GM21825 (cell line): Measurements from ENCODE around the gene LHPP.
"Not testable (repeated sequence)": the region's sequence is repeated elsewhere in the genome, so short reads cannot be mapped to it uniquely, and the experiment has no call there.

Source experiments
- ATAC-seq: cut with Tn5 transposase; IDR thresholded peaks from one replicate; pipeline ENCODE4 v1.9.1; 2021; ENCODE audit warnings: mild to moderate bottlenecking, moderate library complexity; ENCODE audit not compliant: unreplicated experiment

Gene LHPP, protein sequence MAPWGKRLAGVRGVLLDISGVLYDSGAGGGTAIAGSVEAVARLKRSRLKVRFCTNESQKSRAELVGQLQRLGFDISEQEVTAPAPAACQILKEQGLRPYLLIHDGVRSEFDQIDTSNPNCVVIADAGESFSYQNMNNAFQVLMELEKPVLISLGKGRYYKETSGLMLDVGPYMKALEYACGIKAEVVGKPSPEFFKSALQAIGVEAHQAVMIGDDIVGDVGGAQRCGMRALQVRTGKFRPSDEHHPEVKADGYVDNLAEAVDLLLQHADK

DNA sequence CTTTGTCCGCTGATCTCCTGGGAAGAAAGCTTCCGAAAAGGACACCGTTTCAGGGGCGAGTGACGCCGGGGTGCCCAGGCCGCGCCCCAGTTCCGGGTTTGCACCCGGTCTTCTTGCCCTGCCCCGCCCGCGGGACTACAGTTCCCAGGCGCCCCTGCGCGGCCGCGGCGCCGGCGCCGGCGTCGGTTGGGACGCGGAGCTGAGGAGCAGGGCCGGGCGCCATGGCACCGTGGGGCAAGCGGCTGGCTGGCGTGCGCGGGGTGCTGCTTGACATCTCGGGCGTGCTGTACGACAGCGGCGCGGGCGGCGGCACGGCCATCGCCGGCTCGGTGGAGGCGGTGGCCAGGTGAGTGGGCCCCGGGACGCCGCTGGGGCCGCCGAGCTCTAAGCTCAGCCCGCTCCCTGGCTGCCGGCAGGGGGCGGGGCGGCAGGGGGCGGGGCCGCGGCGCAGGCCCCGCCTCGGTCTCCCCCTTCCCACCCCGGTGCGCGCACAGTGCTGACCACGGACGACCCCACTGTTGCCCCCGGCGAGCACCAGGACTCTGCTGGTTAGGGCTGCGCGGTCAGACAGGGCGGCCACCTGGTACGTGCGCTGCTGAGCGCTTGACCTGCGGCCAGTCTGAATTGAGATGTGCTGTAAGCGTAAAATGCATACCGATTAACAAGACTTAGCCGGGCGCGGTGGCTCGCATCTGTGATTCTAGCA, at the start of gene LHPP:
Gene LHPP (plus strand): TSS at position 182 of the 706 bp plus-strand sequence. CDS start 40 bp downstream, at position 222.
- ATAC-seq, result peak; percentile 95

DNA sequence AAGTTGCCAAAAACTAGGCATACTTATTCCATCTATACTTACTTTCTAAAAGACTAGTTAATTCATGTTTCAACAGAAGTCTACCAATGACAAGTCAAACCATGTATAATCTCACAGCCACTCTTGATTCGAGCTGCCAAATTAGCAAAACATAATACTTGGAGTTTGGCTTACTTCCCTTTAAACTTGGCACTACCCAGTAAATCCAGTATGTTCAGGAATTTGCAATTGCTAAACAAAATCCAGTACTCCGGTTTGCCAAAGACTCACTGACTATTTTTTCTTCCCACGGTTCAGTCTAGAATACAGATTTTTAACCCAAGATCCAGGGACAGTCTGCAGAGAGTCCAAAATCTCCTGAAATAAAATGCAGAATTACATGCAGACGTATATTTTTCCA, 47.5 kb upstream of the LHPP start:
- ATAC-seq, result no peak

DNA sequence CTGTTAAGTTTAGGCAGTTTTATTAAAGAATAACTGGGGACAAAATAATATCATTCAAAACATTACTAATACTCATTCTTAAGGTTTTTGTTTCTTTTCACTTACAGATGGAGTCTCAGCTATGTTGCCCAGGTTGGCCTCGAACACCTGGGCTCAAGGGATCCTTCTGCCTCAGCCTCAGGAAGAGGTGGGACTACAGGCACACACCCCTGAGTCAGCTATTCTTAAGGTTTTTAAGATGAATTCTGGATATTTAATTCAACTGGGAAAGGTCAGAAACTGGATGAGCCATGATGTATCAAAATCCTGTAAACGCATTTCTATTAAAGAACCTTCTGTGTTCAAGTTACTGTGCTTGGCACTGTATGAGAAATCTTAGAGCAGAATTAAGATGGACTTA, 46.4 kb upstream of the LHPP start:
- no peak for ATAC-seq

DNA sequence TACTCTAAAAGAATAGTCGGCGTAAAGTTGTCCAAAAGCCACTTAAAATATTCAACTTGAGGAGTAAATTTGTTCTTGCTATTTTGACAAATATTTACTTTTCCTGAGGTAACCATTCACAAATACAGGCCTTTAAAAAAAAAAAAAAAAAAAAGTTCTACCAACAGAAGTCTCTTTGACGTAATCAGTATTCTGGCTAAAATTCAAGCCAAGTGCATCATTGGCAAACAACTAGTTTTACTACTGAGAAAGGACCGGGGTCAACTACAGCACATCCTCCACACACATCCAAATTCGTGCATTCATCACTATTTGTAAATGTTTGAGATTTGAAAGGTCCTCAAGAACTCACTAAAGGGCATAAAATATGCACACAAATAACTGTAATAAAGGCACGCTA, 44.9 kb upstream of the LHPP start:
- no peak for ATAC-seq

DNA sequence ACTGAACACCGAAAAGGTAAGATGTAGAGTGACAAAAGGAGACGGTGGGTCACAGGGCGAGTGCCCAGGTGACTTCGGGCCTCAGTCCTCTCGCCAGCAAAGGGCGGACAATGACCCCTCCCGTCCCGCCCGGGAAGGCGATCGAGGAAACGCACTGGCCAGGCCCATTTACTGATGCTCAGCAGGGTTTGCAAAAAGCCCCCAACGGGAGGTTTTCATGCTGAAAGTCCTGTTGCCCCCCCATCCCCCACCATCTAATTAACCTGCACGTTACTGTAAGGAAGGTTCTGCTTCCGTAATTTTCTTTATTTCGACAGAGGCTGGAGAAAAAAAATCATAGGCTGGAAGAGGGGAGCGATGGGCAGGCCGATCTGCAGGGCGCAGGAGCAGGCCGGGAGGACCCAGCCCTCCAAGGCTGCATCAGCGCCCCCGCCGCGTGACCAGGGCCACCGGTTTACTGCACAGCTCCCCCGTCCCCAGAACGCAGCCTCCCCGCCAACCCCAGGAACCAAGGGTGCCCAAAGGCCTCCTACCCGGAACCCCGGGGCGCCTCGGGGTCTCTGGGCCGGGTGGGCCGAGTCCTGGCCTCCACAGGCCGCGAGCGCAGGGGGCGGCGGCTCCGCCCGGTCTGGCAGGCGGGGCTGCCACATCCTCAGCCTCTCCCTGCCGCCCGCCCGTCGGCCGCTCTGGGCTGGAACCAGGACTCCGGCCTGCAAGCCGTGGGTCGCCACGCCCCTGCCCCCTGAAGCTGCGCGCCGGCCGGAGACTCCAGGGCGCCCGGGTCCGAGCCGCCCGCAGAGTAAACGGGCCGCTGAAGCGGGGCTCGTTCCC, 43.5 kb upstream of the LHPP start:
- peak; percentile 28 for ATAC-seq

DNA sequence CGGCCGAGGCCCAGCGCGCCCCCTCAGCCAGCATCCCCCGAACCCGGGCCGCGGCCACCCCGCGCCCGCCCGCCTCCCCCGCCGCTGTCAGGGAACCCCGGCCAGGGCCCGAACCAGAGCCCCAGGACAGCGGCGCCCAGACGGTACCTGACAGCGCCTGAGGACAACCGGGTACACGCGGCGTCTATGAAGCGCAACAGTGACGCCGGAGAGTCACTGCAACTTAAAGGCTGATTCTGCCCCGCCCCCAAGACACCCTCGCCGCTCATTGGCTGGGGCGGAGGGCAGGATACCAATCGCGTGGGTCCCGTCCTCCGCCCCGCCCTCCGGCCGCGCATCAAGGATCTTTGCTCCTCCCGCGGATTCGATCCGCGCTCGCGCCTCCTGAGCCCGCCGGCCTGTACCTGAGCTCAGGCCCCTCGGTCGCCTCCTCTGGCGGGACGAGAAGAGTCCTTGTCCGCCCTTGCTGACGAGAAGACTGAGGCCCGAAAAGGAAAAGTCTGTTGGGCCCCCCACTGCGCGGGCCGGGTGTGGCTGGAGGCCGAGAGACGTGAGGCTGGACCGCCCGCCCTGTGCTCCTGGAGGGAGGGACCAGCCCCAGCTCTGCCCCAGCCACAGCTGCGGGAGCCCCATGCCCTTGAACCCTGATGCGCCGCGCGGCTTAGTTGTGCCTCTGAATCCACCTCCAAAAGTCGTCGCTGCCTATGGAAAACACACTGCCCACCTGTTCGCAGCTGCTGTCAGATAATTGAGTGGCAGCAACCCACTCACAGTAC, 42.7 kb upstream of the LHPP start, which contains the start of gene OAT:
Gene OAT (minus strand): TSS at position 198 of the 776 bp plus-strand sequence. CDS start 6,752 bp downstream, outside the sequence.
- peak; percentile 98 for ATAC-seq

DNA sequence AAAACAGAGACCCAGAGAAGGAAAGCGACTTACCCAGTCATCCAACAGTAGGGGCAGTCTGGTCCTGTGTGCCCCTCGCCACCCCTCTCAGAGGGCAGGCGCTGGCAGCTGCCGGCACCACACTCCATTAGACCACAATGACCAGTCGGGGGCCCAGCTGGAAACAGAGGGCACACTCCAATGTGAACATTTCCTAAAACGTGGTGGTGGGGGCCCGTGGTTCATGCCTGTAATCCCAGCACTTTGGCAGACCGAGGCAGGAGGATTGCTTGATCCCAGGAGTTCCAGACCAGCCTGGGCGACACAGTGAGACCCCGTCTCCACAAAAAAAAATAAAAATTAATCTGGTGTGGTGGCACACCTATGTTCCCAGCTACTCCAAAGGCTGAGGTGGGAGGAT, 42.0 kb upstream of the LHPP start:
- ATAC-seq, result no peak

DNA sequence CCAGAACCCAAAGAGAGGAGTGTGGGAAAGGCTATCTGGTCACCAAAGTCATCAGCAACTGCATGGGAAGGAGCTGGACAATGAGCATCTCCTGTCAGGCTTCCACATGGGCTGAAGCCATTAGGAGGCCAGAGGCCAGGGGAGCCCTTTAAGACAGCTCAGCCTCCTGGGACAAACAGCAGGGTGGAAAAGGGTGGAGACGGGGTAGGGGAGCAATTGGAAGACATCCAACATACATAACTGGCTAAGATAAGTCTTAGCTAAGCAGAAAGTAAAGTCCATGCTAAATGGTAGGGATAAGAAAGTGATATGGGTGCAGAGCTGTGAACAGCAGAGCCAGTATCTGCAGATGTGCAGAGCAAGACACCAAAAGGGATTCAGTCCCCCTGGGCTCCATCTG, 41.4 kb upstream of the LHPP start:
- no peak for ATAC-seq

DNA sequence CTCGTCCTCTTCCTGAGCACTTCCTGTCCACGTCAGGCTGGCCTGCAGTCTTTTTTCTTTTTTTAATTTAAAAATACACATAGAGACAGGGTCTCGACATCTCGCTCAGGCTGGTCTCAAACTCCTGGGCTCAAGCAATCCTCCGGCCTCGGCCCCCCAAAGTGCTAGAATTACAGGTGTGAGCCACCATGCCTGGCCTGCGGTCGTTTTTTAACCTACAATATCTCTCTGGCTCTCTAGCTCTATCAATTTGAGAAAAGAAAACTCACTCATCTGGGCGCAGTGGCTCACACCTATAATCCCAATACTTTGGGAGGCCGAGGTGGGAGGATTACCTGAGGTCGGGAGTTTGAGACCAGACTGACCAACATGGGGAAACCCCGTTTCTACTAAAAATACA, 38.9 kb upstream of the LHPP start:
- ATAC-seq, result no peak

DNA sequence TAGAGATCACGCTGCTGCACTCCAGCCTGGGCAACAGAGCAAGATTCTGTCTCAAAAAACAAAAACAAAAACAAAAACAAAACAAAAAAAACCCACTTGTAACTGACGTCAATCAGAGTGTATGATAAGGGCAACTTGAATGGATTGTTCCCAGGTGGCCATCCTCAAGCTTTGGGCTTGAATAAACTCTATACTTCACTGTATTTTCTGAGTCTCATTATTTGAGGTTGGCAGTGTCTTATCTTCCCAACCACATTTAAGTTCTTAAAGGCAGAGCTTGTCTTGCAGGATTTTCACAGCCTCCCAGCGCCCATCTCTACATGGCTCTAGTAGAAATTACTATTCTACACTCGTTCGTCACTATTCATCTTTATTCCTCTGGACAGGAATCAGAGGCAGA, 37.8 kb upstream of the LHPP start:
- no peak for ATAC-seq

DNA sequence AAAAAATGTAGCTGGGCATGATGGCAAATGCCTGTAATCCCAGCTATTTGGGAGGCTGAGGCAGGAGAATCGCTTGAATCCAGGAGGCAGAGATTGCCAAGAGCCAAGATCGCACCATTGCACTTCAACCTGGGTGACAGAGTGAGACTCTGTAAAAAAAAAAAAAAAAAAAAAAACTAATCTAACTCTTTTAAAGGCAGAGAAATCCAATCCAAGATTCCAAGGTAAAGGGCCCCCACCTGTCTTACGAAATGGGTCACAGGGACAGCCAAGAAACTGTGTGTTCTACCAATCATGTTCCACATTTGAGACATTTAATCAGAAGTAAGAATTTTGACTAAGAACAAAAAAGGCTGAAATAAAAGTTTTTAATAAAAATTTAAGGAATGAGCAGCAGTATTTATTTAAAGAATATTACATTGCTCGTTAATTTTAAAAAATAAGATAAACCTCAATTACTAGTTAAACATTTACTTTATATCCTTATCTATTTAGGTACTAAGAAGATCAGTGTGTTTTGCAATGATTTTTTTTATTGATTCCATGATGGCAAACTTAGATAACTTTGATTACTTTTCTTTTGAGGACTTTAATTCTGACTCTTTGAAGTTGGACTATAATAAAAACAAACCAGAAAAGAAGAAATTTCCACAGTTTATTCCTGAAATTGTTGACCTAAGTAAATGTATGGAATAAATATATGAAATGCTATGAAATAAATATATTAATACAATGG, 36.2 kb upstream of the LHPP start:
- ATAC-seq, result no peak

DNA sequence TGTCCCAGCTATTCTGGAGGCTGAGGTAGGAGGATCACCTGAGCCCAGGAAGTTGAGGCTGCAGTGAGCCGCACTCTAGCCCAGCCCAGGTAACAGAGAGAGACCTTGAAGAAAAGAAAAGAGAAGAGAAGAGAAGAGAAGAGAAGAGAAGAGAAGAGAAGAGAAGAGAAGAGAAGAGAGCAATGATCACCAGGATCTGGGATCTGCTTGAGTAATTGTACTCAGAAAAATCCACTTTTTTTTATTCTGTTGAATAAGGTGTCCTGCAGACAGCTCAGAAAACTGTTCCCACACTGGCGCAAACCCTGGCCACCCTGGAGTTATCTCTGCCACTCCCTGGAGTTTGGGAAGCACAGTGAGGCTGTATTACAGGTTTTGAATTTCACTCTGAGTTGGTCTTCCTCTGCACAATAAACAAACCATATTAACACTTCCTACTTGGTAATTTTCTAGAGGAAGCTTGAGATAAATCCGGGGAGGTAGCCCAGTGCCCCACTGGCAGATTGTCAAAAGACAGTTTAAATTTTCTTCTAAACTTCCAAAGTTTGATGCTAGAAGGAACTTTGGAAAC, 33.3 kb upstream of the LHPP start:
- no peak for ATAC-seq

DNA sequence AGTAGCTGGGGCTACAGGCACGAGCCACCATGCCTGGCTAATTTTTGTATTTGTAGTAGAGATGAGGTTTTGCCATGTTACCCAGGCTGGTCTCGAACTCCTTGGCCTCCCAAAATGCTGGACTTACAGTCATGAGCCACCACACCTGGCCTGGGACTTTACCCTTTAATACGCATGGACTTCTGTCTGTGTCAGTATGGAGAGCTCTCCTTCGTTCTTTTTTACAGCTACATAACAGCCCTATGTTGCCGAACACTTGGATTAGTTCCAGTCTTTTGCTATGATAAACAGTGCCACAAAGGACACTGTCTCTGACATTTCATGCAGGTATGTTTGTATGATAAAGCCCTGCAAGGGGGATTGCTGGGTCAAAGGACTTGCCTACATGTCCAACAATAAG, 32.0 kb upstream of the LHPP start:
- no peak for ATAC-seq

DNA sequence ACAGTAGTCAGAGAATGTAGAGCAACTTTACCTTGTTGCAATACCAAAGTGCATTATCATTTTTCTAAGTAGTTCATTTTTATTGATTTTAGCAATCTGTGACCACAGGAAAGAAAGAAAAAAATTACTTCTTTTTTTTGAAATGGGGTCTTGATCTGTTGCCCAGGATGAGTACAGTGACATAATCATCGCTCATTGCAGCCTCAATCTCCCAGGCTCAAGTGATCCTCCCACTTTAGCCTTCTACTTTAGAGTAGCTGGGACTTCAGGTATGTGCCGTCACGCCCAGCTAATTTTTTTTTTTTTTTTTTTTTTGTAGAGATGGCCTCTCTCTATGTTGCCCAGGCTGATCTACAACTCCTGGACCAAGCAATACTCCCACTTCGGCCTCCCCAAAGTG, 31.5 kb upstream of the LHPP start:
- no peak for ATAC-seq

DNA sequence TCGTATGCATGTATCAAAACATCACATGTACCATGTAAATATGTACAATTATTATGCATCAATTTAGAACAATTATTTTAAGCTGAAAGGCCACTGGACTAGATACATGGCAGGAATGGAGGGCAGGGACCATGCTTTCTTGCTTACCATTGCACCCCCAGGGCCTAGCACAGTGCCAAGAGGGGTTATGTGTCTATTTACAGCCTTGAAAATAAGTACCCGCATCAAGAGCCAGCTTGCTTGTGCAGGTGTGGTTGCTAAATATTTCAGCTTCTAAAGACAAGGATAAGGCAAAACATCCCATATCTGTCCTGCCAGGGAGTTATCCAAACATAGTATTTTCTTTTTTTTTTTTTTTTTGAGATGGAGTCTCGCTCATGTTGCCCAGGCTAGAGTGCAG, 28.2 kb upstream of the LHPP start:
- ATAC-seq, result no peak

DNA sequence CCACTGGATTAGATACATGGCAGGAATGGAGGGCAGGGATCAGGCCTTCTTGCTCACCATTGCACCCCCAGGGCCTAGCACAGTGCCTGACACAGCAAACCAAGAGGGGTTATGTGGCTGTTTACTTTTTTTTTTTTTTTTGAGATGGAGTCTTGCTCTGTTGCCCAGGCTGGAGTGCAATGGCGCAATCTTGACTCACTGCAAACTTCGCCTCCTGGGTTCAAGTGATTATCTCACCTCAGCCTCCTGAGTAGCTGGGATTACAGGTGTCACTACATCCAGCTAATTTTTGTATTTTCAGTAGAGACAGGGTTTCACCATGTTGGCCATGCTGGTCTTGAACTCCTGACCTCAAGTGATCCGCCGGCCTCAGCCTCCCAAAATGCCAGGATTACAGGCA, 25.9 kb upstream of the LHPP start:
- ATAC-seq, result not testable (repeated sequence)

DNA sequence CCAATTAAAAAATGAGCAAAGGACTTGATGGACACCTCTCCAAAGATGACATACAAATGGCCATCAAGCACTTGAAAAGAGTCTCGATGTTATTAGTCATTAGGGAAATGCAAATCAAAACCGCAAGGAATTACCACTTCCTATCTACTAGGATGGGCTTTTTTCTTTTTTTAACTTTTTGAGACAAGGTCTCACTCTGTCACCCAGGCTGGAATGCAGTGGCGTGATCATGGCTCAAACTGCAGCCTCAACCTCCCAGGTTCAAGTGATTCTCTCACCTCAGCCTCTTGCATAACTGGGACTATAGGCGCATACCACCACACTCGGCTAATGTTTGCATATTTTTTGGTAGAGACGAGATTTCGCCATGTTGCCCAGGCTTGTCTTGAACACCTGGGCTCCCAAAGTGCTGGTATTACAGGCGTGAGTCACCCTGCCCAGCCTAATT, 25.4 kb upstream of the LHPP start:
- peak; percentile 77 for ATAC-seq

DNA sequence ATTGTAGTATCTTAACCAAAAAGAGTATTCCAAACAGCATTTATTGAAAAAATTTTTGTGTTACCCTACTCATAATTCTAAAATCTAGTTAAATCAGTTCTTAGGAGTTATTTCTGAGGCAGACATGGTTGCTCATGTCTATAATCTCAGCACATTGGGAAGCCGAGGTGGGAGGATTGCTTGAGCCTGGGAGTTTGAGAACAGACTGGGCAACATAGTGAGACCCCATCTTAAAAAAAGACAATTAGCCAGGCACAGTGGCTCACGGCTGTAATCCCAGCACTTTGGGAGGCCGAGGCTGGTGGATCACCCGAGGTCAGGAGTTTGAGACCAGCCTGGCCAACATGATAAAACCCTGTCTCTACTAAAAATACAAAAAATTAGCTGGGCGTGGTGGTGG, 19.9 kb upstream of the LHPP start:
- ATAC-seq, result not testable (repeated sequence)

DNA sequence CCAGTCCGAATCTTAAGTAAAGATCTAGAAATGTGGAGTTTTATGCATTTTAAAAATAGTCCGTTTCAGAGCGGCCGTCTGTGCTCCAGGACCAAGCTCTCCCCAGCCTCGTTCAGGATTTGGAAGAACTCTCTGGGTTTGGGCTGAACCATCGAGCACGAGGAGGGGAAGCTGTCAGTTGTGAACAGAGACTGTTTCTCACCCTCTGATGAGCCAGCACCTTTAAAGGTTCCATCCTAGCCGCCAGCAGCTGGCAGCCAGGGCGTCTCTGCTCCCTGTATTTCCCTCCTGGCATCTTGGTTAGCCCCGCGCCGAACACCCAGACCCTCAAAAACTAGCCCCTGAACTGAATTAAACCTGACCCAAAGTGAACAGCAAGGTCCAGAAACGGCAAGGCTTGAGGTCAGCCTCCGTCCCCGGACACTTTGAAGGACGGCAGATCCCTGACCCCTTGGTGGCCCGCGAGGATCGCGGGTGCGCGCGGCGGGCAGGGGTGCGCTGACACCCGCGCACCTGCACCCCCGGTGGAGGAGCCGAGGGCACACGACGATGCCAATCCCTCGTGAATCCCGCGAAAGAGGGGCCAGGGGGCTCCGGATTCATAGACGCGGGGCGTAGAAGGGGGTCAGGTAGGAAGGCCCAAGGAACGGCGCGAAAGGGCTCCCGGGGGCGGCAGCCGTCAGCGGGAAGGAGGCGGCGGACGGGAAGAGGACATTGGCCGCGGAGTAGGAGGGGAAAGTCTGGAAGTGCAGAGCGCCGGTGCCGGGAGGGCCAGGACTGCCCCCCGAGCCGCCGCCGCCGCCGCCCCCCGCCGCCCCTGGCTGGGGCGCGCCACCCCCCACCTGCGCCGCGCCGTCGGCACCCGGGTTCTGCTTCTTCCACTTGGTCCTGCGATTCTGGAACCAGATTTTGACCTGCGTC, 14.5 kb upstream of the LHPP start:
- no peak for ATAC-seq
